ENCODE measurements around the gene NGLY1.

NGLY1 gene

DNA sequence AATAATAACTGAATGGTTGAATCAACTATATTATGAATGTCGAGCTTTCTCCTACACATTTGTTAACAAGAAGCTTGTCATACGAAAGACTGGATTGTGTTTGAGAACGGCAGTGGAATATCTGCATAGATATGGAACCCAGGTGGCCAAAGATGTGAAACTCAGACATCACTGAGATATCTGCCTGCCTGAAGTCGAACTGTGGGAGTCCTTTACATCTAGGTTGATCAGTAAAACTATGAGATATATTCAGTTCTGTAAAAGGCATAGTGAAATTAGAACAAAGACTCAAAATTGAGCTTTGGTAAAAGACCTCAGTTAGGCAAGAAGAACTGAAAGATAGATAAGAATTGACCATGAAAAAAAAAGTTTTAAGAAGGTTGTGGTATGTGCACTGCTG, 77.0 kb downstream of the NGLY1 start:
- Histone ChIP-seq H3K36me3 (ENCODE audit: control insufficient read depth in 1 of 2, insufficient read depth in 2 of 2, low read length in 2 of 2) (no peaks in the 10 kb centered on the region), H3K9me3 (ENCODE audit: control insufficient read depth in 1 of 2, low read length in 2 of 2) (no peaks in the 10 kb centered on the region), H3K27me3 (ENCODE audit: low read depth, low read length) (no peaks in the 10 kb centered on the region), H3K27ac (ENCODE audit: low read length) (no peak overlapping the region), H3K4me3 (ENCODE audit: low read depth in 1 of 2, low read length in 2 of 2) (no peak overlapping the region), H3K4me1 (ENCODE audit: control insufficient read depth in 1 of 2, insufficient read depth in 2 of 2, low read length in 2 of 2) (no peaks in the 10 kb centered on the region)

DNA sequence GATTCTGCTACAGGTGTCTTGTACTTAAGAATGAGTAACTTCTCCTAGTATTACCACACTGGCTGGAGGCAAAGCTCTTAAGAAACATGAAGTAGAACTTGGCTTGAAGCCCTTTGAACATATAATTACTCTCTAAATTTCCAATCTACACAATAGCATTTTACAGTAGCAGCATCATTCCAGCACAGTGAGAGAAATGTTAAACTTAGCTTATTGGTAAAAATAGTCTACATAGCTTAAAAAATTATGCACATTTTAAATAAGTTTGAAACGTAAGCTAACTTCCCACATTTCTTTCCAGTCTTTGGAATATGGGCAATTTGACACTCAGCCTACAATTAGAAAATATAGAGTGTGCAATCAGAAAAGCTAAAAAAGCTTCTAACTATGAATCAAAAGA, 85.7 kb downstream of the NGLY1 start:
- Histone ChIP-seq H3K4me3 (ENCODE audit: low read depth in 1 of 2, low read length in 2 of 2) (no peak overlapping the region), H3K9me3 (ENCODE audit: control insufficient read depth in 1 of 2, low read length in 2 of 2) (no peaks in the 10 kb centered on the region), H3K4me1 (ENCODE audit: control insufficient read depth in 1 of 2, insufficient read depth in 2 of 2, low read length in 2 of 2) (no peaks in the 10 kb centered on the region), H3K36me3 (ENCODE audit: control insufficient read depth in 1 of 2, insufficient read depth in 2 of 2, low read length in 2 of 2) (no peaks in the 10 kb centered on the region), H3K27me3 (ENCODE audit: low read depth, low read length) (no peaks in the 10 kb centered on the region), H3K27ac (ENCODE audit: low read length) (no peak overlapping the region)

DNA sequence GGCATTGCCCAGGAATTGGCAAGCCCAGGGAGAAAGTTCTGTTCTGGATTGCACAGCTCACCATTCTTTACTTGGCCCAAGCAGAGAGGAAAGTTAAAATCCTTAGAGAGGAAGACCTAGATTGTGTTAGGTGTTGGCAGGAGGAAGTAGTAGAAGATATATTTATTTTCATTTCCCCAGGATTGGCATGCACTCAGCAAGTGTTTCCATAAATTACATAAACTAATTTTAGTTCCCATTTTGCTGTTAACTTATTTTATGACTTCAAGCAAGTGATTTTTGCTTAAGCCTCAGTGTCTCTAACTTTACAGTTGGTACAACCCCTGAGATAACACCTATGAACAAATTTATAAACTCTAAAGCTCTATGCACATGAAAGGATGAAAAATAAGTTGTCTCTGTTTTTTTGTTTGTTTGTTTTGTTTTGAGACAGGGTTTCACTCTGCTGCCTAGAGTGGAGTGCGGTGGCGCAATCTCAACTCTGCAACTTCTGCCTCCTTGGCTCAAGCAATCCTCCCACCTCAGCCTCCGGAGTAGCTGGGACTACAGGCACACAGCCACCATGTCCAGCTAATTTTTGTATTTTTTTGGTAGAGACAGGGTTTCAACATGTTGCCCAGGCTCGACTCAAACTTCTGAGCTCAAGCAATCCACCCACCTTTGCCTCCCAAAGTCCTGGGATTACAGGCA, 87.4 kb downstream of the NGLY1 start:
- Histone ChIP-seq H3K9me3 (ENCODE audit: control insufficient read depth in 1 of 2, low read length in 2 of 2) (no peaks in the 10 kb centered on the region), H3K27ac (ENCODE audit: low read length) (no peak overlapping the region), H3K27me3 (ENCODE audit: low read depth, low read length) (no peaks in the 10 kb centered on the region), H3K4me1 (ENCODE audit: control insufficient read depth in 1 of 2, insufficient read depth in 2 of 2, low read length in 2 of 2) (no peaks in the 10 kb centered on the region), H3K4me3 (ENCODE audit: low read depth in 1 of 2, low read length in 2 of 2) (no peak overlapping the region), H3K36me3 (ENCODE audit: control insufficient read depth in 1 of 2, insufficient read depth in 2 of 2, low read length in 2 of 2) (no peaks in the 10 kb centered on the region)

DNA sequence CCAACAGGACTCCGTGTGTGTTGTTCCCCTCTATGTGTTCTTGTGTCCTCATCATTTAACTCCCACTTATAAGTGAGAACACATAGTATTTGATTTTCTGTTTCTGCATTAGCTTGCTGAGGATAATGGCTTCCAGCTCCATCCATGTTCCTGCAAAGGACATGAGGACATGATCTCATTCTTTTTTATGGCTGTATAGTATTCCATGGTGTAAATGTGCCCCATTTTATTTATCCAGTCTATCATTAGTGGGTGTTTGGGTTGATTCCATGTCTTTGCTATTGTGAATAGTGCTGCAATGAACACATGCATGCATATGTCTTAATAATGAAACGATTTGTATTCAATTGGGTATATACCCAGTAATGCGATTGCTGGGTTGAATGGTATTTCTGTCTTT, 90.0 kb downstream of the NGLY1 start:
- H3K9me3 ChIP-seq (ENCODE audit: control insufficient read depth in 1 of 2, low read length in 2 of 2) = no peaks in the 10 kb centered on the region
- no peak overlapping the region for H3K4me3 ChIP-seq (ENCODE audit: low read depth in 1 of 2, low read length in 2 of 2)
- no peak overlapping the region for H3K27ac ChIP-seq (ENCODE audit: low read length)
- no peaks in the 10 kb centered on the region for H3K36me3 ChIP-seq (ENCODE audit: control insufficient read depth in 1 of 2, insufficient read depth in 2 of 2, low read length in 2 of 2)
- H3K27me3 ChIP-seq (ENCODE audit: low read depth, low read length) = no peaks in the 10 kb centered on the region
- H3K4me1 ChIP-seq (ENCODE audit: control insufficient read depth in 1 of 2, insufficient read depth in 2 of 2, low read length in 2 of 2) = no peaks in the 10 kb centered on the region

DNA sequence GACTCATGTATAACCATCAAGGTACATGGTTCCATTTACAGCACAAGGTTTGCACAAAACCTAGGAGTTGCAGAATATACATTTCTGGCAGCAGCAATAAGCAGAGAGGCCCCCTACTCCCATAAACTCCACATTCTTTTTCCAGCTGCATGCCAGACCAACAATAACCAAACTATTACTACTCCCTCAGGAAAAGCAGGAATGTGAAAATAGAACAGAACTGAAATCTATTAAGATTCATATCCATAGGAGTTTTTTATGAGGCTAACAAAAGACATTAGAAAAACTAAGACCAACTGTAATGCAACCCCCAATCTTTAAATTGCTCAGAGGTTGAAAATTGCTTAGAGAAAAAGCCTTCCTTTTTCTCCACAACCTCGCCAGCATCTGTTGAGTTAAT, 90.9 kb downstream of the NGLY1 start:
- no peaks in the 10 kb centered on the region for H3K4me1 ChIP-seq (ENCODE audit: control insufficient read depth in 1 of 2, insufficient read depth in 2 of 2, low read length in 2 of 2)
- no peaks in the 10 kb centered on the region for H3K9me3 ChIP-seq (ENCODE audit: control insufficient read depth in 1 of 2, low read length in 2 of 2)
- no peaks in the 10 kb centered on the region for H3K36me3 ChIP-seq (ENCODE audit: control insufficient read depth in 1 of 2, insufficient read depth in 2 of 2, low read length in 2 of 2)
- no peak overlapping the region for H3K27ac ChIP-seq (ENCODE audit: low read length)
- no peak overlapping the region for H3K4me3 ChIP-seq (ENCODE audit: low read depth in 1 of 2, low read length in 2 of 2)
- H3K27me3 ChIP-seq (ENCODE audit: low read depth, low read length) = no peaks in the 10 kb centered on the region

DNA sequence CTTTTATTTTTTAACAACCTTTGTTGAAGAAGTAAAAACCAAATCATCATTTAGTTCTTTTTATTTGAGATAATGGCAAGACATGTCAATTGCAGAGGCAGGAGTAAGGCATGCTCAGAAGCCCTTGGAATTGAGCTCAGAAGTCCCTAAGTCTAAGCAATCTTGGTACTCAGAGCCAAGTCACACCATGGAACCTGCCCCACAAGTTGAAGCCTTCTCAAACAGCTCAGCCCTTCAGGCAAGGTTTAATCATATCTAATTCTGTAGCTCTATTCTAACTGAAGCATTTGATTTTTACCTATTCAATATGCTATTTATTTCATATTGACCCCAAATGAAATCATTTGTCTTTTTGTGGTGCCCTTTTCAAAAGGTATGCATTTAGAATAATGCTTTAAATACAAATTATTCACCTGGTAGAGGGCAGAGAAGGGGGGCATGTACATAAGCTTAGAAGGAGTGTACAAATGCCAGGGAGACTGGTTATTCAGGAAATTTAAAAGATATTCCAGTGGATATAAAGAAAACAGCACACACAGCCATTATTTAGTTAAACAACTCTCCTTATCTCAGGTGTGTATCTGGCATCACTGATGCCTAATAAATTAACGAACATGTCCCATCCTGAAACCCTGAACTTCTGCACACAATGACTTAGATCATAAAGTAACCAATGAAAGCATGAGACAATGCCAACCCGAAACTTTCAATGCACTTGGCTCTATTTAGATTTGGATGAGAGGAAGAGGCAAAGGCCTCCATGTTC, 92.3 kb downstream of the NGLY1 start:
- Histone ChIP-seq H3K27me3 (ENCODE audit: low read depth, low read length) (no peaks in the 10 kb centered on the region), H3K36me3 (ENCODE audit: control insufficient read depth in 1 of 2, insufficient read depth in 2 of 2, low read length in 2 of 2) (no peaks in the 10 kb centered on the region), H3K4me1 (ENCODE audit: control insufficient read depth in 1 of 2, insufficient read depth in 2 of 2, low read length in 2 of 2) (no peaks in the 10 kb centered on the region), H3K4me3 (ENCODE audit: low read depth in 1 of 2, low read length in 2 of 2) (no peak overlapping the region), H3K9me3 (ENCODE audit: control insufficient read depth in 1 of 2, low read length in 2 of 2) (no peaks in the 10 kb centered on the region), H3K27ac (ENCODE audit: low read length) (no peak overlapping the region)

DNA sequence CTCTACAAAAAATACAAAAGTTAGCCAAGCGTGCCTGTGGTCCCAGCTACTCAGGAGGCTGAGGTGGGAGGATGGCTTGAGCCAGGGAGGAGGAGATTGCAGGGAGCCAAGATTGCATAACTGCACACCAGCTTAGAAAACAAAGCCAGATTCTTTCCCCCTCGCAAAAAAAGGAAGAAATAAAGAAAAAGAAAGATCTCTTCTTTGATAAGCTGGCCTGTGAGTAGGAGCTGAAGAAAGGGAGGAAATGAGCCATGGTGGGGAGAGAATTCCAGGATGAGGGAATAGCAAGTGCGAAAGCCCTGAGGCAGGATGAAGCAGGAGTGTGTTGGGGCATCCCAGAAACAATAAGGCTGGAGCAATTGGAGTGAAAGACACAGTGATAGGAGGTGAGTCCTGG, 94.0 kb downstream of the NGLY1 start:
- H3K27me3 ChIP-seq (ENCODE audit: low read depth, low read length) = no peaks in the 10 kb centered on the region
- H3K36me3 ChIP-seq (ENCODE audit: control insufficient read depth in 1 of 2, insufficient read depth in 2 of 2, low read length in 2 of 2) = no peaks in the 10 kb centered on the region
- no peaks in the 10 kb centered on the region for H3K9me3 ChIP-seq (ENCODE audit: control insufficient read depth in 1 of 2, low read length in 2 of 2)
- no peak overlapping the region for H3K27ac ChIP-seq (ENCODE audit: low read length)
- no peak overlapping the region for H3K4me3 ChIP-seq (ENCODE audit: low read depth in 1 of 2, low read length in 2 of 2)
- H3K4me1 ChIP-seq (ENCODE audit: control insufficient read depth in 1 of 2, insufficient read depth in 2 of 2, low read length in 2 of 2) = no peaks in the 10 kb centered on the region

DNA sequence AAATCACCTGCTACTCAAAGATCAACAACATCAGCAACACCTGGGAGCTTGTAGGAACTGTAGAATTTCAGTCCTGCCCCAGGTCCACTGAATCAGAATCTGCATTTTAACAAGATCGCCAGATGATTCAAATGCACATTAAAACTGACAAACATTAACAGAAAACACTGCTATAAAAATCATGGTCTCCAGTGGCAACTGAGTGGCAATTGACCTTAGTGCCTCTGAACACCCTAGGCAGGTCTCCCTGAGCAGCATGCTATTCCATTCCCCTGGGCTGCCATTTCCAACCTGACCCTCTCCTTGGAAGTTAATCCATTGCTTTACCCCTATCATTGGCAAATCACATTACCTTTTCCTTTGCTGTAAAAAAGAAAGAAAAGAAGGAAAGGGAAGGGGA, 95.5 kb downstream of the NGLY1 start:
- no peaks in the 10 kb centered on the region for H3K4me1 ChIP-seq (ENCODE audit: control insufficient read depth in 1 of 2, insufficient read depth in 2 of 2, low read length in 2 of 2)
- H3K9me3 ChIP-seq (ENCODE audit: control insufficient read depth in 1 of 2, low read length in 2 of 2) = no peaks in the 10 kb centered on the region
- H3K27me3 ChIP-seq (ENCODE audit: low read depth, low read length) = no peaks in the 10 kb centered on the region
- H3K4me3 ChIP-seq (ENCODE audit: low read depth in 1 of 2, low read length in 2 of 2) = no peak overlapping the region
- H3K36me3 ChIP-seq (ENCODE audit: control insufficient read depth in 1 of 2, insufficient read depth in 2 of 2, low read length in 2 of 2) = no peaks in the 10 kb centered on the region
- no peak overlapping the region for H3K27ac ChIP-seq (ENCODE audit: low read length)

DNA sequence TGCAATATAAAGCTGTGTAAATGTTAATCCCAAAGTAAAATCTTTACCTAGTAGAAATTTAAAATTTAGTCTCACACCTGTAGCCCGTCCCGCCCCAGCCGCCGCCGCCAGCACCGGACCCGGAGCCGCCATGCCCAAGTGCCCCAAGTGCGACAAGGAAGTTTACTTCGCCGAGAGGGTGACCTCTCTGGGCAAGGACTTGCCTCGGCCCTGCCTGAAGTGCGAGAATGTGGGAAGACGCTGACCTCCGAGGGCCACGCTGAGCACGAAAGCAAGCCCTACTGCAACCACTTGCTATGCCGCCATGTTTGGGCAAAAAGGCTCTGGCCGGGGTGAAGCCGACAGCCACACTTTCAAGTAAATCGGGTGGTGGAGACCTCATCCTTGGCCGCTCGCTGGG, 96.5 kb downstream of the NGLY1 start:
- no peak overlapping the region for H3K4me3 ChIP-seq (ENCODE audit: low read depth in 1 of 2, low read length in 2 of 2)
- no peaks in the 10 kb centered on the region for H3K9me3 ChIP-seq (ENCODE audit: control insufficient read depth in 1 of 2, low read length in 2 of 2)
- H3K36me3 ChIP-seq (ENCODE audit: control insufficient read depth in 1 of 2, insufficient read depth in 2 of 2, low read length in 2 of 2) = no peaks in the 10 kb centered on the region
- H3K27me3 ChIP-seq (ENCODE audit: low read depth, low read length) = no peaks in the 10 kb centered on the region
- H3K4me1 ChIP-seq (ENCODE audit: control insufficient read depth in 1 of 2, insufficient read depth in 2 of 2, low read length in 2 of 2) = no peaks in the 10 kb centered on the region
- H3K27ac ChIP-seq (ENCODE audit: low read length) = no peak overlapping the region

DNA sequence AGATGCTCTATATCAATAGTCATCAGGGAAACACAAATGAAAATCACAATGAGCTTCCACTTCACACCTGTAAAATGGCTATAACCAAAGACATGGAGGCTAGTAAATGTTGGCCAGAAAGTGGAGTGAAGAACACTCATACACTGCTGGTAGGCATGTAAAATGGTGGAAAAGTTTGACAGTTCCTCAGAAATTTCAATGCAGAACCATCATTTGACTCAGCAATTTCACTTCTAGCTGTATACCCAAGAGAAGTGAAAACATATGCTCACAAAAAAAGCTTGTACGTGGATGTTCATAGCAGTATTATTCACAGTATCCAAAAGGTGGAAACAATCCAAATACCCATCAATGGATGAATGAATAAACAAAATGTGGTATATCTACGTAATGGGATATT, 99.4 kb downstream of the NGLY1 start:
- no peaks in the 10 kb centered on the region for H3K36me3 ChIP-seq (ENCODE audit: control insufficient read depth in 1 of 2, insufficient read depth in 2 of 2, low read length in 2 of 2)
- H3K4me3 ChIP-seq (ENCODE audit: low read depth in 1 of 2, low read length in 2 of 2) = no peak overlapping the region
- H3K27ac ChIP-seq (ENCODE audit: low read length) = no peak overlapping the region
- no peaks in the 10 kb centered on the region for H3K9me3 ChIP-seq (ENCODE audit: control insufficient read depth in 1 of 2, low read length in 2 of 2)
- H3K27me3 ChIP-seq (ENCODE audit: low read depth, low read length) = no peaks in the 10 kb centered on the region
- H3K4me1 ChIP-seq (ENCODE audit: control insufficient read depth in 1 of 2, insufficient read depth in 2 of 2, low read length in 2 of 2) = no peaks in the 10 kb centered on the region

DNA sequence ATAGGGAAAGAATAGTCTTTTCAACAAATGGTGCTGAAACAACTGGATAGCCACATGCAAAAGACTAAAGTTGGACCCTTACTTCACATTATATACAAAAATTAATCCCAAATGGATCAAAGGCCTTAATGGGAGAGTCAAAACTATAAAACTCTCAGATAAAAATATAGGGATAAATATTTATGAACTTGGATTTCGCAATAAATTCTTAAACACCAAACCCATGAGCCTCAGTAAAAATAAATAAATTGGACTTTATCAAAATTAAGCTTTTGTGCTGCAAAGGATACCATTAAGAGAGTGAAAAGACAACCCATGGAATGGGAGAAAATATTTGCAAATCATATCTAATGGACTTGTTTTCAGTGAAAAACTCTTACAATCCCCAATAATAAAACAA, 99.8 kb downstream of the NGLY1 start:
- Histone ChIP-seq H3K4me1 (ENCODE audit: control insufficient read depth in 1 of 2, insufficient read depth in 2 of 2, low read length in 2 of 2) (no peaks in the 10 kb centered on the region), H3K4me3 (ENCODE audit: low read depth in 1 of 2, low read length in 2 of 2) (no peak overlapping the region), H3K9me3 (ENCODE audit: control insufficient read depth in 1 of 2, low read length in 2 of 2) (no peaks in the 10 kb centered on the region), H3K27ac (ENCODE audit: low read length) (no peak overlapping the region), H3K36me3 (ENCODE audit: control insufficient read depth in 1 of 2, insufficient read depth in 2 of 2, low read length in 2 of 2) (no peaks in the 10 kb centered on the region), H3K27me3 (ENCODE audit: low read depth, low read length) (no peaks in the 10 kb centered on the region)

All from muscle layer of duodenum (tissue), 2 donors.